CD4-positive, alpha-beta T cell (primary cell): ENCODE results near the gene GATAD2B. TPM values are rescaled to one million over a fixed set of nuclear protein-coding genes. Genes with fewer than 3 reads are reported as not detected.
"Not testable (repeated sequence)": the region's sequence is repeated elsewhere in the genome, so short reads cannot be mapped to it uniquely, and the experiment has no call there.

Source experiments
- ATAC-seq: fragments of 200-7000 bp; cut with Tn5 transposase; one replicate; pipeline ENCODE4 v1.10.0; 2022; ENCODE audit warnings: mild to moderate bottlenecking; ENCODE audit not compliant: poor library complexity
- CTCF ChIA-PET: fragments of 350-600 bp; sonication (Branson Sonifier 250); formaldehyde crosslinking; loops from one replicate; lab custom pipeline; 2021; ENCODE audit warnings: antibody characterized with exemption, inconsistent platforms; lab: Charles Lee
- POLR2A ChIA-PET: fragments of 350-600 bp; sonication (Branson Sonifier 250); formaldehyde crosslinking; loops from one replicate; lab custom pipeline; 2021; ENCODE audit warnings: antibody characterized with exemption, inconsistent platforms; lab: Charles Lee
- DNase-seq, 14 experiments: peaks; one replicate each; pipeline ENCODE4 v3.0.0-alpha.2; 2013 to 2020; ENCODE audit warnings: mixed read lengths in 2 of 14
- H3K27ac ChIP-seq, 2 donors: one replicate each; pipeline versions ENCODE4 v1.5.1 to v1.7.0; 2013; ENCODE audit warnings: low read length in 2 of 2, low read depth in 1 of 2, mild to moderate bottlenecking in 1 of 2
- H3K27me3 ChIP-seq, 2 experiments: 1 replicate in 1 of 2; 2 replicates in 1 of 2; pipeline versions ENCODE4 v1.6.1 to v1.7.0; 2013; ENCODE audit warnings: low read length in 2 of 2, control low read depth in 1 of 2, mild to moderate bottlenecking in 1 of 2, moderate library complexity in 1 of 2; ENCODE audit not compliant: insufficient read depth in 2 of 2, control insufficient read depth in 1 of 2
- H3K36me3 ChIP-seq: one replicate; pipeline ENCODE4 v1.6.1; 2013; ENCODE audit warnings: low read length, control low read depth; ENCODE audit not compliant: insufficient read depth
- H3K4me1 ChIP-seq: one replicate; pipeline ENCODE4 v1.6.1; 2013; ENCODE audit warnings: low read length, control low read depth; ENCODE audit not compliant: insufficient read depth
- H3K4me3 ChIP-seq: one replicate; pipeline ENCODE4 v1.5.1; 2013; ENCODE audit warnings: mild to moderate bottlenecking, low read length, moderate library complexity
- H3K9me3 ChIP-seq, 2 experiments: 1 replicate in 1 of 2; 2 replicates in 1 of 2; pipeline versions ENCODE4 v1.6.1 to v1.7.0; 2013; ENCODE audit warnings: low read length in 2 of 2, mild to moderate bottlenecking in 2 of 2, control low read depth in 1 of 2, moderate library complexity in 1 of 2; ENCODE audit not compliant: control insufficient read depth in 1 of 2, insufficient read depth in 1 of 2
- H3K27ac Mint-ChIP-seq: one replicate; pipeline ENCODE4 v1.8.0; 2020; ENCODE audit warnings: mixed read lengths
- H3K27me3 Mint-ChIP-seq: one replicate; pipeline ENCODE4 v1.8.0; 2021; ENCODE audit warnings: mixed read lengths
- H3K36me3 Mint-ChIP-seq: one replicate; pipeline ENCODE4 v1.8.0; 2021; ENCODE audit warnings: low read depth, mixed read lengths
- H3K4me1 Mint-ChIP-seq: one replicate; pipeline ENCODE4 v1.8.0; 2021; ENCODE audit warnings: low read depth, mixed read lengths
- H3K4me3 Mint-ChIP-seq: one replicate; pipeline ENCODE4 v1.8.0; 2020; ENCODE audit warnings: mild to moderate bottlenecking, mixed read lengths
- H3K9me3 Mint-ChIP-seq: one replicate; pipeline ENCODE4 v1.8.0; 2020; ENCODE audit warnings: mixed read lengths
- CTCF ChIP-seq: fragments of 200-600 bp; IDR thresholded peaks from one replicate; pipeline ENCODE4 v1.8.0; 2022; ENCODE audit warnings: antibody characterized with exemption, mild to moderate bottlenecking
- intact Hi-C, 2 experiments: fragments of 100-400 bp; cut with DNase I in 1 of 2; cut with micrococcal nuclease in 1 of 2; formaldehyde crosslinking; loops; one replicate each; pipeline versions ENCODE4 v1.15.1 to v1.9.0; 2023 to 2025; cut with DNase I, micrococcal nuclease
- total RNA-seq, 174 experiments: library from RNA in 2 of 174; stranded (reverse) in 2 of 174; gene quantifications; one replicate each; pipeline ENCODE4 v1.2.3 and lab custom pipeline; 2021 to 2026

Gene GATAD2B
- total RNA-seq, 2 experiments from 2014 or later: 51.6 to 52.3 TPM

- ChIA-PET POLR2A (no interaction called here), CTCF (interaction anchor here (0.9 kb wide), 1 partner anchor 11 kb away, joined by 3 read pairs; no protein-coding TSS in a partner anchor)
- Histone ChIP-seq H3K4me1 (peaks cover 3% of the 10 kb centered on the region), H3K27me3 (no peaks in the 10 kb centered on the region), H3K9me3 (no peaks in the 10 kb centered on the region), H3K4me3 (no peak overlapping the region), H3K27ac (no peak overlapping the region), H3K36me3 (peaks cover 8% of the 10 kb centered on the region)
- ATAC-seq (no peak), DNase-seq (no peak)
- no peaks in the 10 kb centered on the region for H3K9me3 Mint-ChIP-seq
- peaks cover 33% of the 10 kb centered on the region for H3K4me1 Mint-ChIP-seq
- H3K27me3 Mint-ChIP-seq: no peaks in the 10 kb centered on the region
- no peak overlapping the region for H3K4me3 Mint-ChIP-seq
- peaks cover 29% of the 10 kb centered on the region for H3K36me3 Mint-ChIP-seq
- peak overlapping the region; percentile 64 for H3K27ac Mint-ChIP-seq
- intact Hi-C loops: no loop called here
- no peak for TF ChIP-seq CTCF
Measured at GRCh38 chr1:153841463-153841994, 81.2 kb downstream of the GATAD2B start.

GRCh38 chr1:153840774-153841173 is 82.0 kb downstream of the GATAD2B start:
- H3K9me3 Mint-ChIP-seq, CTCF ChIA-PET, H3K9me3 ChIP-seq, intact Hi-C loops, H3K27me3 ChIP-seq, H3K4me3 Mint-ChIP-seq, H3K4me1 ChIP-seq, H3K27ac ChIP-seq, DNase-seq, H3K36me3 ChIP-seq, H3K4me3 ChIP-seq, POLR2A ChIA-PET, H3K27me3 Mint-ChIP-seq, ATAC-seq: not testable (repeated sequence)
- peaks cover 34% of the 10 kb centered on the region for H3K4me1 Mint-ChIP-seq
- peak overlapping the region; percentile 64 for H3K27ac Mint-ChIP-seq
- H3K36me3 Mint-ChIP-seq: peaks cover 24% of the 10 kb centered on the region

- H3K4me3 Mint-ChIP-seq, intact Hi-C loops, CTCF ChIA-PET, H3K4me1 ChIP-seq, POLR2A ChIA-PET, H3K27ac Mint-ChIP-seq, H3K27ac ChIP-seq, H3K27me3 Mint-ChIP-seq, ATAC-seq, H3K9me3 Mint-ChIP-seq, H3K4me3 ChIP-seq, H3K9me3 ChIP-seq, DNase-seq, H3K27me3 ChIP-seq: not testable (repeated sequence)
- peaks cover 22% of the 10 kb centered on the region for H3K36me3 Mint-ChIP-seq
- H3K36me3 ChIP-seq: peaks cover 11% of the 10 kb centered on the region
- peaks cover 36% of the 10 kb centered on the region for H3K4me1 Mint-ChIP-seq
Measured at GRCh38 chr1:153833968-153834367, 88.8 kb downstream of the GATAD2B start.

- Mint-ChIP-seq H3K36me3 (peaks cover 27% of the 10 kb centered on the region), H3K27ac (peak overlapping the region; percentile 47), H3K9me3 (no peaks in the 10 kb centered on the region), H3K4me1 (peaks cover 30% of the 10 kb centered on the region), H3K4me3 (no peak overlapping the region), H3K27me3 (no peaks in the 10 kb centered on the region)
- CTCF ChIA-PET: no interaction called here
- H3K27ac ChIP-seq: no peak overlapping the region
- POLR2A ChIA-PET: interaction anchor here (1.1 kb wide), 1 partner anchor 145 kb away, joined by 3 read pairs; the partner anchor contains the start of gene JTB
- no peak for ATAC-seq
- TF ChIP-seq CTCF: no peak
- H3K4me3 ChIP-seq: no peak overlapping the region
- H3K9me3 ChIP-seq: no peaks in the 10 kb centered on the region
- intact Hi-C loops: no loop called here
- no peaks in the 10 kb centered on the region for H3K4me1 ChIP-seq
- H3K36me3 ChIP-seq: peaks cover 6% of the 10 kb centered on the region
- no peaks in the 10 kb centered on the region for H3K27me3 ChIP-seq
- DNase-seq: no peak
Measured at GRCh38 chr1:153833171-153833570, 89.6 kb downstream of the GATAD2B start.
